ENCODE data around the gene SCARB2.

The SCARB2 gene

GRCh38 chr4:76235407-76235806 lies 21.8 kb upstream of the SCARB2 start:
- TF ChIP-seq EGR1 (IDR thresholded peaks at IDR 0.05) (no peak), NFIC (IDR thresholded peaks at IDR 0.05) (no peak), MAX (IDR thresholded peaks at IDR 0.05) (no peak), CREB1 (IDR thresholded peaks at IDR 0.05; ENCODE audit: low read depth) (no peak), RAD21 (IDR thresholded peaks at IDR 0.05; ENCODE audit: low read depth) (no peak), TAF1 (IDR thresholded peaks at IDR 0.05; ENCODE audit: low read depth) (no peak), ZBTB7A (IDR thresholded peaks at IDR 0.05; ENCODE audit: low read depth) (no peak), REST (IDR thresholded peaks at IDR 0.05; ENCODE audit: low read depth) (no peak), CEBPB (IDR thresholded peaks at IDR 0.05) (no peak), YY1 (IDR thresholded peaks at IDR 0.05; ENCODE audit: low read depth) (no peak), EP300 (IDR thresholded peaks at IDR 0.05; ENCODE audit: borderline replicate concordance) (no peak), USF1 (IDR thresholded peaks at IDR 0.05) (no peak), TEAD4 (IDR thresholded peaks at IDR 0.05) (no peak), TCF12 (IDR thresholded peaks at IDR 0.05; ENCODE audit: low read depth) (no peak), FOXM1 (IDR thresholded peaks at IDR 0.05; ENCODE audit: borderline replicate concordance, low read depth) (no peak)

- TF ChIP-seq TAF1 (IDR thresholded peaks at IDR 0.05; ENCODE audit: low read depth): no peak
Measured at GRCh38 chr4:76234679-76235044, 21.0 kb upstream of the SCARB2 start.

GRCh38 chr4:76233967-76234678 lies 20.5 kb upstream of the SCARB2 start:
- TF ChIP-seq EP300 (IDR thresholded peaks at IDR 0.05; ENCODE audit: borderline replicate concordance) (no peak), TCF12 (IDR thresholded peaks at IDR 0.05; ENCODE audit: low read depth) (no peak), EGR1 (IDR thresholded peaks at IDR 0.05) (no peak), ZBTB7A (IDR thresholded peaks at IDR 0.05; ENCODE audit: low read depth) (no peak)

- TF ChIP-seq TAF1 (IDR thresholded peaks at IDR 0.05; ENCODE audit: low read depth) (no peak), YY1 (IDR thresholded peaks at IDR 0.05; ENCODE audit: low read depth) (no peak), USF1 (IDR thresholded peaks at IDR 0.05) (no peak), FOXM1 (IDR thresholded peaks at IDR 0.05; ENCODE audit: borderline replicate concordance, low read depth) (no peak), NFIC (IDR thresholded peaks at IDR 0.05) (no peak), CEBPB (IDR thresholded peaks at IDR 0.05) (no peak), REST (IDR thresholded peaks at IDR 0.05; ENCODE audit: low read depth) (no peak), TCF12 (IDR thresholded peaks at IDR 0.05; ENCODE audit: low read depth) (no peak), ZBTB7A (IDR thresholded peaks at IDR 0.05; ENCODE audit: low read depth) (no peak), EGR1 (IDR thresholded peaks at IDR 0.05) (no peak), TEAD4 (IDR thresholded peaks at IDR 0.05) (no peak), EP300 (IDR thresholded peaks at IDR 0.05; ENCODE audit: borderline replicate concordance) (no peak), RAD21 (IDR thresholded peaks at IDR 0.05; ENCODE audit: low read depth) (no peak), CREB1 (IDR thresholded peaks at IDR 0.05; ENCODE audit: low read depth) (no peak), MAX (IDR thresholded peaks at IDR 0.05) (no peak)
Measured at GRCh38 chr4:76233529-76233928, 19.9 kb upstream of the SCARB2 start.

GRCh38 chr4:76233083-76233482 lies 19.5 kb upstream of the SCARB2 start:
- no peak for TF ChIP-seq NFIC (IDR thresholded peaks at IDR 0.05)

GRCh38 chr4:76232681-76233080 lies 19.1 kb upstream of the SCARB2 start:
- TF ChIP-seq NFIC (IDR thresholded peaks at IDR 0.05): no peak

GRCh38 chr4:76226418-76226817 lies 12.8 kb upstream of the SCARB2 start:
- TF ChIP-seq EGR1 (IDR thresholded peaks at IDR 0.05): no peak
- TF ChIP-seq REST (IDR thresholded peaks at IDR 0.05; ENCODE audit: low read depth): no peak
- no peak for TF ChIP-seq NFIC (IDR thresholded peaks at IDR 0.05)
- no peak for TF ChIP-seq TEAD4 (IDR thresholded peaks at IDR 0.05)
- no peak for TF ChIP-seq TAF1 (IDR thresholded peaks at IDR 0.05; ENCODE audit: low read depth)
- TF ChIP-seq FOXM1 (IDR thresholded peaks at IDR 0.05; ENCODE audit: borderline replicate concordance, low read depth): no peak
- no peak for TF ChIP-seq EP300 (IDR thresholded peaks at IDR 0.05; ENCODE audit: borderline replicate concordance)
- no peak for TF ChIP-seq YY1 (IDR thresholded peaks at IDR 0.05; ENCODE audit: low read depth)
- TF ChIP-seq ZBTB7A (IDR thresholded peaks at IDR 0.05; ENCODE audit: low read depth): no peak
- TF ChIP-seq MAX (IDR thresholded peaks at IDR 0.05): no peak
- TF ChIP-seq CEBPB (IDR thresholded peaks at IDR 0.05): no peak
- TF ChIP-seq CREB1 (IDR thresholded peaks at IDR 0.05; ENCODE audit: low read depth): no peak
- TF ChIP-seq RAD21 (IDR thresholded peaks at IDR 0.05; ENCODE audit: low read depth): no peak
